KMS-11 (cell line): Measurements from ENCODE around the gene SNCB.
A peak's percentile ranks its signal among the peaks of the same experiment; 100 is the strongest.

Experiments
- H2AFZ ChIP-seq: fragments of 200-600 bp; sonication (generic); 2 replicates; pipeline ENCODE4 v1.6.1; 2016; ENCODE audit warnings: antibody characterized with exemption, mixed run types, low read depth
- H3K27ac ChIP-seq: fragments of 200-600 bp; sonication (generic); 2 replicates; pipeline ENCODE4 v1.6.1; 2016; ENCODE audit warnings: mild to moderate bottlenecking, mixed run types
- H3K27me3 ChIP-seq: fragments of 200-600 bp; sonication (generic); 2 replicates; pipeline ENCODE4 v1.6.1; 2017; ENCODE audit warnings: mild to moderate bottlenecking, low read depth, mixed run types, moderate library complexity; ENCODE audit not compliant: insufficient read depth
- H3K36me3 ChIP-seq: fragments of 200-600 bp; sonication (generic); 2 replicates; pipeline ENCODE4 v1.6.1; 2017; ENCODE audit warnings: mild to moderate bottlenecking, mixed run types; ENCODE audit not compliant: insufficient read depth
- H3K4me1 ChIP-seq: fragments of 200-600 bp; sonication (generic); 2 replicates; pipeline ENCODE4 v1.6.1; 2016; ENCODE audit warnings: mild to moderate bottlenecking, low read depth, mixed run types; ENCODE audit not compliant: poor library complexity, severe bottlenecking
- H3K4me2 ChIP-seq: fragments of 200-600 bp; sonication (generic); 2 replicates; pipeline ENCODE4 v1.7.0; 2016; ENCODE audit warnings: mild to moderate bottlenecking, mixed run types
- H3K4me3 ChIP-seq: fragments of 200-600 bp; sonication (generic); IDR thresholded peaks from 2 replicates; pipeline ENCODE4 v1.6.1; 2017; ENCODE audit warnings: low read depth, low read length, mixed read lengths; ENCODE audit not compliant: insufficient read depth
- H3K79me2 ChIP-seq: fragments of 200-600 bp; sonication (generic); 2 replicates; pipeline ENCODE4 v1.6.1; 2016; ENCODE audit warnings: low read depth, mixed run types; ENCODE audit not compliant: insufficient read depth
- H3K9ac ChIP-seq: fragments of 200-600 bp; sonication (generic); 2 replicates; pipeline ENCODE4 v1.6.1; 2016; ENCODE audit warnings: mild to moderate bottlenecking, mixed run types
- H4K20me1 ChIP-seq: fragments of 200-600 bp; sonication (generic); 2 replicates; pipeline ENCODE4 v1.6.1; 2016; ENCODE audit warnings: mild to moderate bottlenecking, mixed run types; ENCODE audit not compliant: insufficient read depth
- CTCF ChIP-seq: fragments of 200-600 bp; sonication (generic); conservative IDR thresholded peaks from 2 replicates; pipeline ENCODE4 v1.6.1; 2017; ENCODE audit warnings: low read depth, mild to moderate bottlenecking, antibody characterized with exemption, low read length, moderate library complexity, mixed read lengths

Gene SNCB

GRCh38 chr5:176671890-176672747 is 41.8 kb upstream of the SNCB start:
- TF ChIP-seq CTCF: no peak
- H3K4me3 ChIP-seq: no peak overlapping the region
- no peaks in the 10 kb centered on the region for H3K36me3 ChIP-seq
- H4K20me1 ChIP-seq: no peaks in the 10 kb centered on the region
- peak overlapping the region; percentile 63 for H3K4me2 ChIP-seq
- no peaks in the 10 kb centered on the region for H3K79me2 ChIP-seq
- no peaks in the 10 kb centered on the region for H3K27me3 ChIP-seq
- H3K27ac ChIP-seq: no peak overlapping the region
- H2AFZ ChIP-seq: no peak overlapping the region
- H3K9ac ChIP-seq: no peak overlapping the region
- peaks cover 21% of the 10 kb centered on the region for H3K4me1 ChIP-seq

- no peaks in the 10 kb centered on the region for H3K79me2 ChIP-seq
- H3K4me3 ChIP-seq: no peak overlapping the region
- peaks cover 21% of the 10 kb centered on the region for H3K4me1 ChIP-seq
- no peak overlapping the region for H3K9ac ChIP-seq
- no peak for TF ChIP-seq CTCF
- no peaks in the 10 kb centered on the region for H3K36me3 ChIP-seq
- no peaks in the 10 kb centered on the region for H4K20me1 ChIP-seq
- H3K4me2 ChIP-seq: no peak overlapping the region
- no peaks in the 10 kb centered on the region for H3K27me3 ChIP-seq
- no peak overlapping the region for H2AFZ ChIP-seq
- H3K27ac ChIP-seq: no peak overlapping the region
Observed at GRCh38 chr5:176671399-176671798, 41.1 kb upstream of the SNCB start.

- H3K36me3 ChIP-seq: no peaks in the 10 kb centered on the region
- peaks cover 21% of the 10 kb centered on the region for H3K4me1 ChIP-seq
- no peak overlapping the region for H3K9ac ChIP-seq
- H3K4me2 ChIP-seq: no peak overlapping the region
- no peaks in the 10 kb centered on the region for H4K20me1 ChIP-seq
- no peak for TF ChIP-seq CTCF
- H3K27ac ChIP-seq: no peak overlapping the region
- H3K79me2 ChIP-seq: no peaks in the 10 kb centered on the region
- H2AFZ ChIP-seq: no peak overlapping the region
- H3K4me3 ChIP-seq: no peak overlapping the region
- no peaks in the 10 kb centered on the region for H3K27me3 ChIP-seq
Observed at GRCh38 chr5:176670449-176670848, 40.1 kb upstream of the SNCB start.

- Histone ChIP-seq H3K79me2 (no peaks in the 10 kb centered on the region), H3K4me2 (no peak overlapping the region), H3K27ac (no peak overlapping the region), H3K27me3 (no peaks in the 10 kb centered on the region), H2AFZ (no peak overlapping the region), H4K20me1 (no peaks in the 10 kb centered on the region), H3K4me1 (peaks cover 15% of the 10 kb centered on the region), H3K36me3 (no peaks in the 10 kb centered on the region), H3K9ac (no peak overlapping the region), H3K4me3 (no peak overlapping the region)
- TF ChIP-seq CTCF: no peak
Observed at GRCh38 chr5:176667637-176668036, 37.3 kb upstream of the SNCB start.
